GM06990 (cell line): Measurements from ENCODE around the gene ALDH1L1.

Source experiments
- DNase-seq: peaks from one replicate; pipeline ENCODE4 v3.0.0-alpha.2; 2011; ENCODE audit not compliant: insufficient read length; ENCODE audit errors: extremely low read depth
- H3K27me3 ChIP-seq: replicated peaks from 2 replicates; pipeline ENCODE4 v1.6.0; 2011; ENCODE audit warnings: low read length; ENCODE audit not compliant: control insufficient read depth, insufficient read depth
- H3K36me3 ChIP-seq: 2 replicates; pipeline ENCODE4 v1.5.1; 2011; ENCODE audit warnings: low read length; ENCODE audit not compliant: control insufficient read depth, insufficient read depth
- H3K4me3 ChIP-seq: replicated peaks from 2 replicates; pipeline ENCODE4 v1.5.1; 2011; ENCODE audit warnings: low read depth, mild to moderate bottlenecking, control low read depth, low read length
- CTCF ChIP-seq: IDR thresholded peaks from 2 replicates; pipeline ENCODE4 v1.5.1; 2011; ENCODE audit warnings: low read length, control low read depth, mild to moderate bottlenecking, inconsistent platforms; ENCODE audit not compliant: insufficient read depth, poor library complexity, severe bottlenecking

The ALDH1L1 gene

GRCh38 chr3:126130081-126130855 lies 50.1 kb downstream of the ALDH1L1 start:
- no peak overlapping the region for H3K4me3 ChIP-seq
- DNase-seq = no peak
- no peak for TF ChIP-seq CTCF

GRCh38 chr3:126129398-126129891 lies 50.9 kb downstream of the ALDH1L1 start:
- no peaks in the 10 kb centered on the region for H3K36me3 ChIP-seq
- H3K4me3 ChIP-seq = no peak overlapping the region
- no peaks in the 10 kb centered on the region; the same call in none of the 2 replicates for H3K27me3 ChIP-seq
- no peak for TF ChIP-seq CTCF
- DNase-seq = no peak

More at GRCh38 chr3:126130081-126130855, 50.1 kb downstream of the ALDH1L1 start:
- H3K36me3 ChIP-seq = no peaks in the 10 kb centered on the region
- H3K27me3 ChIP-seq = no peaks in the 10 kb centered on the region; the same call in none of the 2 replicates

- H3K4me3 ChIP-seq = no peak overlapping the region
- no peak for TF ChIP-seq CTCF
- H3K27me3 ChIP-seq = no peaks in the 10 kb centered on the region; the same call in none of the 2 replicates
- H3K36me3 ChIP-seq = no peaks in the 10 kb centered on the region
- no peak for DNase-seq
These were observed 51.6 kb downstream of the ALDH1L1 start for GRCh38 chr3:126128504-126129397.

GRCh38 chr3:126127904-126128303 lies 52.5 kb downstream of the ALDH1L1 start:
- no peaks in the 10 kb centered on the region for H3K36me3 ChIP-seq
- no peak for DNase-seq
- no peaks in the 10 kb centered on the region; the same call in none of the 2 replicates for H3K27me3 ChIP-seq
- no peak overlapping the region for H3K4me3 ChIP-seq
- TF ChIP-seq CTCF = no peak

- H3K27me3 ChIP-seq = no peaks in the 10 kb centered on the region; the same call in none of the 2 replicates
- H3K4me3 ChIP-seq = no peak overlapping the region
- no peaks in the 10 kb centered on the region for H3K36me3 ChIP-seq
- no peak for TF ChIP-seq CTCF
- DNase-seq = no peak
These were observed 52.9 kb downstream of the ALDH1L1 start for GRCh38 chr3:126127452-126127851.
